GF-D8 (cell line): ENCODE data around the gene KCNMB2.

Experiments
- DNase-seq: peaks from one replicate; lab custom pipeline; 2025; lab: John Stamatoyannopoulos, UW

Gene KCNMB2

GRCh38 chr3:178655488-178655887, 119.3 kb downstream of the KCNMB2 start:
- no peak for DNase-seq

GRCh38 chr3:178658694-178659325, 122.6 kb downstream of the KCNMB2 start:
- no peak for DNase-seq

- DNase-seq: no peak
Observed at GRCh38 chr3:178663201-178663934, 127.1 kb downstream of the KCNMB2 start.

GRCh38 chr3:178665747-178666146, 129.5 kb downstream of the KCNMB2 start:
- no peak for DNase-seq

- no peak for DNase-seq
Observed at GRCh38 chr3:178669022-178669601, 132.9 kb downstream of the KCNMB2 start.

GRCh38 chr3:178669758-178670157, 133.5 kb downstream of the KCNMB2 start:
- DNase-seq: no peak

- no peak for DNase-seq
Observed at GRCh38 chr3:178671377-178671776, 135.1 kb downstream of the KCNMB2 start.

- DNase-seq: no peak
Observed at GRCh38 chr3:178671791-178672190, 135.6 kb downstream of the KCNMB2 start.

- no peak for DNase-seq
Observed at GRCh38 chr3:178672275-178672674, 136.0 kb downstream of the KCNMB2 start.

- DNase-seq: no peak
Observed at GRCh38 chr3:178673529-178673928, 137.3 kb downstream of the KCNMB2 start.

GRCh38 chr3:178676077-178676476, 139.8 kb downstream of the KCNMB2 start:
- no peak for DNase-seq

- no peak for DNase-seq
Observed at GRCh38 chr3:178676942-178677790, 140.9 kb downstream of the KCNMB2 start.

GRCh38 chr3:178677961-178678360, 141.7 kb downstream of the KCNMB2 start:
- DNase-seq: no peak

- no peak for DNase-seq
Observed at GRCh38 chr3:178680037-178680436, 143.8 kb downstream of the KCNMB2 start.

GRCh38 chr3:178680489-178680888, 144.3 kb downstream of the KCNMB2 start:
- DNase-seq: no peak

GRCh38 chr3:178684881-178685590, 148.8 kb downstream of the KCNMB2 start:
- DNase-seq: no peak

GRCh38 chr3:178685591-178685906, 149.3 kb downstream of the KCNMB2 start:
- no peak for DNase-seq

GRCh38 chr3:178686826-178687225, 150.6 kb downstream of the KCNMB2 start:
- no peak for DNase-seq

- DNase-seq: no peak
Observed at GRCh38 chr3:178690571-178690970, 154.3 kb downstream of the KCNMB2 start.

GRCh38 chr3:178699364-178699763, 163.1 kb downstream of the KCNMB2 start:
- DNase-seq: no peak

GRCh38 chr3:178699810-178700209, 163.6 kb downstream of the KCNMB2 start:
- no peak for DNase-seq
